Stimulated activated CD4-positive, alpha-beta T cell treated with anti-CD3 and anti-CD28 coated beads, TNF-alpha, amount 100 ng/mL, for 1 hour (primary cell): Measurements from ENCODE around the gene FBXW7.
A peak's percentile ranks its signal among the peaks of the same experiment; 100 is the strongest.
"Not testable (repeated sequence)": the region's sequence is repeated elsewhere in the genome, so short reads cannot be mapped to it uniquely, and the experiment has no call there.

Source experiments
- DNase-seq, 3 donors: peaks; one replicate each; pipeline ENCODE4 v3.0.0-alpha.2; 2020; ENCODE audit warnings: low read depth in 3 of 3, low spot score in 1 of 3

FBXW7 gene

GRCh38 chr4:152535903-152536544, at the start of gene FBXW7:
FBXW7 (minus strand) TSS chr4:152536092; CDS start chr4:152411803, 124,289 bp downstream.
- DNase-seq: peak; percentile 97 to 98 (median 98)

- DNase-seq: no peak
These were observed 49.1 kb upstream of the FBXW7 start for GRCh38 chr4:152585023-152585441.

GRCh38 chr4:152581536-152582160, 45.8 kb upstream of the FBXW7 start:
- no peak for DNase-seq

- no peak for DNase-seq
These were observed 44.0 kb upstream of the FBXW7 start for GRCh38 chr4:152579916-152580315.

- DNase-seq: no peak
These were observed 43.3 kb upstream of the FBXW7 start for GRCh38 chr4:152579107-152579764.

GRCh38 chr4:152578670-152579069, 42.8 kb upstream of the FBXW7 start:
- no peak for DNase-seq

GRCh38 chr4:152577708-152578396, 42.0 kb upstream of the FBXW7 start:
- DNase-seq: no peak

- no peak for DNase-seq
These were observed 39.6 kb upstream of the FBXW7 start for GRCh38 chr4:152575533-152575932.

GRCh38 chr4:152573861-152574260, 38.0 kb upstream of the FBXW7 start:
- DNase-seq: no peak

GRCh38 chr4:152572417-152573086, 36.7 kb upstream of the FBXW7 start:
- DNase-seq: no peak

GRCh38 chr4:152571770-152572169, 35.9 kb upstream of the FBXW7 start:
- no peak for DNase-seq

- no peak for DNase-seq
These were observed 35.4 kb upstream of the FBXW7 start for GRCh38 chr4:152571296-152571695.

- no peak for DNase-seq
These were observed 29.4 kb upstream of the FBXW7 start for GRCh38 chr4:152565333-152565732.

GRCh38 chr4:152564336-152564735, 28.4 kb upstream of the FBXW7 start:
- no peak for DNase-seq

GRCh38 chr4:152563209-152563608, 27.3 kb upstream of the FBXW7 start:
- DNase-seq: no peak

GRCh38 chr4:152559641-152560040, 23.7 kb upstream of the FBXW7 start:
- no peak for DNase-seq

GRCh38 chr4:152558396-152558795, 22.5 kb upstream of the FBXW7 start:
- DNase-seq: no peak

- no peak for DNase-seq
These were observed 20.9 kb upstream of the FBXW7 start for GRCh38 chr4:152556834-152557233.

GRCh38 chr4:152556283-152556682, 20.4 kb upstream of the FBXW7 start:
- no peak for DNase-seq

GRCh38 chr4:152554742-152555141, 18.9 kb upstream of the FBXW7 start:
- DNase-seq: no peak

GRCh38 chr4:152550687-152551086, 14.8 kb upstream of the FBXW7 start:
- DNase-seq: not testable (repeated sequence)
